Measurements from ENCODE around the gene STARD7.
"Not testable (repeated sequence)": the region's sequence is repeated elsewhere in the genome, so short reads cannot be mapped to it uniquely, and the experiment has no call there.

STARD7 gene, protein sequence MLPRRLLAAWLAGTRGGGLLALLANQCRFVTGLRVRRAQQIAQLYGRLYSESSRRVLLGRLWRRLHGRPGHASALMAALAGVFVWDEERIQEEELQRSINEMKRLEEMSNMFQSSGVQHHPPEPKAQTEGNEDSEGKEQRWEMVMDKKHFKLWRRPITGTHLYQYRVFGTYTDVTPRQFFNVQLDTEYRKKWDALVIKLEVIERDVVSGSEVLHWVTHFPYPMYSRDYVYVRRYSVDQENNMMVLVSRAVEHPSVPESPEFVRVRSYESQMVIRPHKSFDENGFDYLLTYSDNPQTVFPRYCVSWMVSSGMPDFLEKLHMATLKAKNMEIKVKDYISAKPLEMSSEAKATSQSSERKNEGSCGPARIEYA

DNA sequence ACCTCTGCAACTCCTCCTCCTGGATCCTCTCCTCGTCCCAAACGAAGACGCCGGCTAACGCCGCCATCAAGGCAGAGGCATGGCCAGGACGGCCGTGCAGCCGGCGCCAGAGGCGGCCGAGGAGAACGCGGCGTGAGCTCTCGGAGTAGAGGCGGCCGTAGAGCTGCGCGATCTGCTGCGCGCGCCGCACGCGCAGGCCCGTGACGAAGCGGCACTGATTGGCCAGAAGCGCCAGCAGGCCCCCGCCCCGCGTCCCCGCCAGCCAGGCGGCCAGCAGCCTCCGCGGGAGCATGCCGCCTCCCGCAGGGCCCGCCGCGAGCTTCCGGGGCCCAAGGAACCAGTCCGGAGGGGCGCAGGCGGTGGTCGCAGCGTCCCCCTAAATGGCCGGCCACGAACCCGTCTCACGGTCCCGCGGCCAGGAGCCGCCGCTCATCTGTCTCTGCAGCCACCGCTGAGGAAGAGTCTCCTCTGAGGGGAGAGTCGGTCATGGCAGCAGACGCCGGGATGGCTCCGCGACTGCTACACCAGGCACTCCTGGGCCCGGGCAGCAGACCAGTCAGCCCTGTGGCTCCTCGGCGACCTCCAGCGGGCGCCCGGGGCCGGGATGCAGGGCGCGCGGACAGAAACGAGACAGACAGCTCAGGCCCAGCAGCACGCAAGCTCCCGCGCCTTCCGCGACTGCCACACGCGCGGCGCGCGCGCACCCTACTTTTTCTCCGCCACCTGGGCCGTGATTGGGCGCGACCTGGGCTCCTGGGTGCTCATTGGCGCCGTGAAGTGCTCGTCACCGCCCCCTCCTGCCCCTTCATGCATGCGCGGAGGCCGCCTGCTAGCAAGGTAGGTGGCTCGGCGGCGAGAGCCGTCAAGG, at the start of gene STARD7:
STARD7 (minus strand) TSS at position 685 of the 868 bp plus-strand sequence; CDS start at position 292, 393 bp downstream.
- DNase-seq (ENCODE audit: low spot score): peak; percentile 95

DNA sequence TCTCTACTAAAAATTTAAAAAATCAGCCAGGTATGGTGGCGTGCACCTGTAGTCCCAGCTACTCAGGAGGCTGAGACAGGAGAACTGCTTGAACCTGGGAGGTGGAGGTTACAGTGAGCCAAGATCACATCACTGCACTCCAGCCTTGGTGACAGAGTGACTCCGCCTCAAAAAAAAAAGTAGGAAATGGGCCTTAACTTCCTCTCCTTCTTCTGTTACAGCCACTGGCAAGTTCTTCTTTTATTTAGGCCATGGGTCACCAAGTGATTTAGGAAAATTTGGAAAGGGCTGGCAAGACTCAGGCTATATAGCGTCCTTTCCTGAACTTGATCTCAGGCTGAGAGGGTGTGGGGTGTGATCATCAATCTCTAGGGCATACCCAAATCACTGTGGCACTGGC, 49.1 kb upstream of the STARD7 start:
- DNase-seq (ENCODE audit: low spot score): not testable (repeated sequence)

DNA sequence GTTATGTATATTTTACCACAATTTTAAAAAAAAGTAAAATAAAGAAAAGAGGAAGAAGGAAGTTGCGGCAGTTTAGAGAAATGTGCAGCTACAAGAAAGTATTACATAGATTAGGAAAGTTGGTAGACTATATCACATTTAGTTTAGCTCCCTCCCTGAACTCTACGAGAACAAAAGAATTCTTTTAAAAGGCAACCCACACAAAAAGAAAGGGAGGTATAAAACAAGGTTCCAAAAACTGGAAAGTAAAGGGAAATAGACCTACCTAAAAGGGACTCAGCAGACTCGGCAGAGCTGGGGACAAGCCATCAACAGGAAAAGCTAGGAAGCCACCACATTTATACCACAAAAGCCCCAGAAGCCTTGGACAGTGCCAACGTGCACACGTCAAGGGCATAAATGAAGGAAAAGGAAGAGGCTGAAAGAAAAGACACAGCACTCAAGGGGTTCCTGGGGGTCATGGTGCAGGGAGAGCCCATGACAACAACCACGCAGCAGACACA, 48.0 kb upstream of the STARD7 start:
- no peak for DNase-seq (ENCODE audit: low spot score)

DNA sequence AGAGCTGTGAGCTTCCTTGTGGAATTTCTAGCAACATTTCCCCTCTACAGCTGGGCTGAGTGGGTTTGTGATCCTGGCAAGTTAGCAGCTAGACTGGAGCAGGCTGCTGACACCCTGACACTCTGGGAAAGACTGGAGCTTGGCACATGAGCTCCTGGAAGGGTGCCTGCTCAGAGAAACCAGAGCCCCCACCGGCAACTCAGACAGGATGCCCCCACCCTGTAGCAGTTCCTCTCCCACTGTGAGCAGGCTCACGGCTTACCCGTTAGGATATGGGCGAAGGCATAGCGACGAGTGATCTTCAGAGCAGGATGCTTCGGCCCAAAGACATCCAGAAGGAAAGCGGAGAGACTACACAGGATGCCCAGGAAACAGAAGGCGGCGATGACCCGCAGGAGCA, 45.9 kb upstream of the STARD7 start:
- no peak for DNase-seq (ENCODE audit: low spot score)

DNA sequence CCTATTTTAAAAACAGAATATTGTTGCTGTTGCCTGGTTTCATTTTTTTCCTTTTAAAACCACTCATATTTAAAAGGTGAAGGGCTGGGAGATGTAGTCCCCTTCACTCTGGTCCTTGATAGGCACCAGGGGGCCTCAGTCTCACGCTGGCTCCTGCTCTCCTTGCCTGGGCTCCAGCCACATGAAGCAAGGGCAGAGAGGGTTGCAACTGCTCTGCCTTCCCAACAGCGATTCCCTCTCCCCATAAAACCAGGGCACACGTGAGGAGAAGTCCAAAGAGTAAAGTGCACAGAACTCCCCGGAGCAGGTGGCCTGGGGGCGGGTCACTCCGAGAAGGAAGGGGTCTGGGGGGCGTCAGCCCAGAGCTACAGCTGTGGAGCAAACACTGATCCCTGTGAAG, 44.4 kb upstream of the STARD7 start:
- no peak for DNase-seq (ENCODE audit: low spot score)

DNA sequence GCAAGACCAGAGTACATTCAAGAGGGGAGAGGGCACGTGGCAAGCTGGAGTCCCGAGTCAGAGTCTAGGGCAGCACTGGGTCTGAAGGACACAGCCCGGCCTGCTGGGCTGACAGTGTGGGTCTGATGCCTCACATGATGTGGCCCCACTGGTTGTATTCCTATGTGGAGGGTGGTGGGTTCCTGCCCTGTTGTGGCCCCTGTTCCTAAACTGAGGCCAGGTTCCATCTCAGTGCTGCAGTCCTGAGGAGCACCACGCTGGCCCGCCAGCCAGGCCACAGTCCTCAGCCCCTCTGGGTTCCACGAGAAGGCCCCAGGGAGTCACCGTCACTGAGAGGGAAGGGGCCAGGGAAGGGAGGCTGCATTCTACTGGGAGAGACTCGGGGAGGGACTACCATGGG, 43.9 kb upstream of the STARD7 start:
- no peak for DNase-seq (ENCODE audit: low spot score)

DNA sequence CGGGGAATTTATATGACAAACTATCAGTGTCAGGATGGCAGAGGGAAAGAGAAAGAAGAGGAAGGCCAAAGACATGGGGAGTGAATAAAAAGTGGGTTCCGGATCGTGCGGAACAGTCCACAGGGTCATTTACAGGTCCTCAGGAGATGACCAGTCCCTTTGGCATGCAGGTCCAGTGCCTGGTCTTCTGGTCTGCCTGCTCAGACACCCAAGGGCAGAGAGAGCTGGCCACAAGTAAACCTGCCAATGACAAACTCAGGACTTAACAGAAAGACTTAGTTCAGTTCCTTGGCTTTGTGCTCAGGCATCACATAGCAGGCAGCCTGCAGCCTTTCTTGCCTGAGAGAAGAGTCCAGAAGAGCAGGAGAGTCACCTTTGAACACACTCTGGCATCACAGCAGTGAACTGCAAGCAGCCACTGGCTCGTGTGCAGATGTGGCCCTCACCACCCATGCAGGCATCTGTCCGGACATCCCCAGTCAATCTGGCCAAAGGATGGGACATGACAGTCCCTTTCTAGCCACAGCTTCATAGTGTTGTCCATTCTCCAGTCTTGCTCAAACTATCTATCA, 43.2 kb upstream of the STARD7 start:
- DNase-seq (ENCODE audit: low spot score): no peak

DNA sequence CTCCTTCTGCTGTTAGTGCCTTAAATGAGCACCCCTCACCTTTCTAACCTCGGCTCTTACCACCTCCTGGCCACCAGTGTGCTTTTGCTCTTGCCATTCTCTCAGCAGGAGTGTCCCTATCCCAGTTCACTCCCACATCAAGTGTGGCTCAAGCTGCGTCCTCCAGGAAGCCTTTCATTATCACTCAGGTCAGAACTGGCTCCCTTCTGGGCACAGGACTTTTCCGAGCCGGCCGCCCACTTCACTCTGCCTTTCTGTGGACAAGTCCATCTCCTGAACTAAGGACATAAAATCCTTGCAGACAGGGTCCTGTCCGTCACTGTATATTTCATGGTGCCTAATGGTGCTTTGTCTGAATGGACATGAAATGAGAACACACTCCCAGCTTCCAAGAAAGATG, 41.6 kb upstream of the STARD7 start:
- no peak for DNase-seq (ENCODE audit: low spot score)

DNA sequence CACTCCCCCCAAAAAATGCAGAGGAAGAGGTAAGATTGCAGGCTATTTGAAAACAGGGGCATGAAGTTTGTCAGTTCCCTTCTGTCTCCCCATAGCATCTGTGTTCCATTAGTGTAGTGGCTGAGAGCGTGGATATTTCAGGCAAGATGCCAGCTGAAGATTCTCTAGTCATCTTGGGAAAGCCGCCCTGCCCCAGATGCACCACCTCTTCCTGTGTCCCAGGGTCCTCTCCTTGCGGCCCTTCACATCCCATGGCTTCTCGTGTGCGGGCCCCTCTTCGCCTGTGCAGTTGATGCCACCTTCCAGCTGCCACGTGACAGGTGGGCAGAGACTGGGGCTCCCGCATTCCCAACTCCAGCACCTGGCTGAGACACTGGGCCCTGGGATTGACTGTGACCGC, 41.0 kb upstream of the STARD7 start:
- DNase-seq (ENCODE audit: low spot score): no peak

DNA sequence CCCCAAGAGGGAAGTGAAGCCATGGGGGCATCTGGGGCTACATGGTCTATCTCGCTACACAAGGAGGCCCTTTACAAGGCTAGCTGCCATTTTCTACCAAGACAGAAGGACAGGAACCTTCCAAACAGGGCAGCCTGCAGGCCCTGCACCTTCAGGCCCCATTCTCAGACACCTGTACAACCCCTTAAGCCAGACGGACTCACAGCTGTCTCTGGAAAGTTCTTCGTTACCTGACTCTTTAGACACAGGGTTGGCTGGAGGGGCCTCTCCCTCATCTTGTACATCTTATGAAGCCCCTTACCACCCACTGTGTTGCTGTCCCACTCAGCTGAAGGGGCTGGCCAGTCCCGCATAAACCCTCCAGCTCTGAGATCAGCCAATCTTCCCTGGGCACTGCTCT, 40.0 kb upstream of the STARD7 start:
- no peak for DNase-seq (ENCODE audit: low spot score)

DNA sequence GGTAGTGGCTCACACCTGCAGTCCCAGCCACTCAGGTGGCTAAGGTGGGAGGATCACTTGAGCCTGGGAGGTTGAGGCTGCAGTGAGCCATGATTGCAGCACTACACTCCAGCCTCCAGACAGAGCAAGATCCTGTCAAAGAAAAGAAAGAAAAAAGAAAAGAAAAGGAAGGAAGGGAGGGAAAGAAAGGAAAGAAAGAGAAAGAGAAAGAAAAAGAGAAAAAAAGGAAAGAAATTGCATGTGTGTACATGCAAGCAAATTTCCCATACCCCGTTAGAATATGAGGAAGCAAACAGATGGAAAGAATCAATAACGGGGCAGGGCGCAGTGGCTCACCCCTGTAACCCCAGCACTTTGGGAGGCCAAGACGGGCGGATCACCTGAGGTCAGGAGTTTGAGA, 39.3 kb upstream of the STARD7 start:
- no peak for DNase-seq (ENCODE audit: low spot score)

DNA sequence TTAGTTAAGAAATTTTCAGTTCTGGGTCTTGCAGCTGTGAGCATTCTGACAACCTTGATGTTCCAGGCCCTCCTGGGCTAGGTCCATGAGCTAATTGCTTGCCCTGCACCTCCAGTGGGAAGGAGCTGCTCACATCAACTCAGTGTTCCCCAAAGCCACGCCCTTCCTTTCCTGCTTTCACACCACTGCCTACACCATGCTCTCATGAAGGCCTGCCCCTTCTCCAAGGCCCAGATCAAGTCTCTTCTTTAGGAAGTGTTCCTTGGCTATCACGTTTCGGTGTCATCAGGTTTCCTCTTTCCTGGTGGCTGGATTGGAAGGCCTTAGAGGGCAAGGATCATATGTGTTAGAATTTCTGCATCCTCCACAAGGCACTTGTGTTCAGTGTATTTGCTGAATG, 38.4 kb upstream of the STARD7 start:
- no peak for DNase-seq (ENCODE audit: low spot score)

DNA sequence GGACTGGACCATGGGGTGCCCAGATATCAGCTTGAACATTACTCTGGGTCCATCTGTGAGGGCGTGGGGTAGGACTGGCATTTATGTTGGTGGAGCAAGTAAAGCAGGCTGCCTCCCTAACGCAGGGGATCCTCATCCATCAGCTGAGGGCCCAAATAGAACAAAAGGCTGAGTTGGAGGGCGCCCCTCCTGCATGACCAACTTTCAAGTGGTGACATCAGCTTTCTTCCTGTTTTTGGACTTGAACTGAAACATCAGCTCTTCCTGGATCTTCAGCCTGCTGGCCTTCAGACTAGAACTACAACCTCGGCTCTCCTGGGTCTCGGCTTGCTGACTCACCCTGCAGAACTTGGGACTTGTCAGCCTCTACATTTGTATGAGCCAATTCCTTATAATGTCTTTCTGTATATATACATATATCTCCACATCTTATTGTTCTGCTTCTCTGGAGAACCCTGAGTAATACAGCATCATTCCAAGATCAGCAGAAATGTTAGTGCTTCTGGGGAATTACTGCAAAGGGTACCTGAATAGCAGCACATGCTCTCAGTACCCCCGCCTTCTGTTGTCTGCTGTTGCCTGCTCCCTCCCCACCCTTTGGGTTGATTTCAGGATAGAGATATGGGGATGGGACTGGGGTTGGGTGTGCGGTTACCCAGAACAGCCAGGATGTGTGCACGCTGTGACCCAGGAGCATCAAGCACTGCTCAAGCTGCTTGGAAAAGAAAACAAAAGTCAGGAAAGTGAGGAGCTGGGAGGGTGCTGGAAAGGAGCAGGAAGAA, 37.2 kb upstream of the STARD7 start:
- no peak for DNase-seq (ENCODE audit: low spot score)

DNA sequence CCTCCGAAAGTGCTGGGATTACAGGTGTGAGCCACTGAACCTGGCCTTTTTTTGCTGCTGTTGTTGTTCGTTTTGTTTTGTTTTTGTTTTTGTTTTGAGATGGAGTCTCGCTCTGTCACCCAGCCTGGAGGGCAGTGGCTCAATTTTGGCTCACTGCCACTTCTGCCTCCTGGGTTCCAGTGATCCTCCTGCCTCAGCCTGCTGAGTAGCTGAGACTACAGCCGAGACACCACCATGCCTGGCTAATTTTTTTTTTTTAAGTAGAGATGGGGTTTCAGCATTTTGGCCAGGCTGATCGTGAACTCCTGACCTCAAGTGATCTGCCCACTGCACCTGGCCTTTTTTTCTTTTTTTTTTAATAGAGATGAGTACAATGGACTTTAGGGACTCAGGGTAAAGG, 35.2 kb upstream of the STARD7 start:
- no peak for DNase-seq (ENCODE audit: low spot score)

DNA sequence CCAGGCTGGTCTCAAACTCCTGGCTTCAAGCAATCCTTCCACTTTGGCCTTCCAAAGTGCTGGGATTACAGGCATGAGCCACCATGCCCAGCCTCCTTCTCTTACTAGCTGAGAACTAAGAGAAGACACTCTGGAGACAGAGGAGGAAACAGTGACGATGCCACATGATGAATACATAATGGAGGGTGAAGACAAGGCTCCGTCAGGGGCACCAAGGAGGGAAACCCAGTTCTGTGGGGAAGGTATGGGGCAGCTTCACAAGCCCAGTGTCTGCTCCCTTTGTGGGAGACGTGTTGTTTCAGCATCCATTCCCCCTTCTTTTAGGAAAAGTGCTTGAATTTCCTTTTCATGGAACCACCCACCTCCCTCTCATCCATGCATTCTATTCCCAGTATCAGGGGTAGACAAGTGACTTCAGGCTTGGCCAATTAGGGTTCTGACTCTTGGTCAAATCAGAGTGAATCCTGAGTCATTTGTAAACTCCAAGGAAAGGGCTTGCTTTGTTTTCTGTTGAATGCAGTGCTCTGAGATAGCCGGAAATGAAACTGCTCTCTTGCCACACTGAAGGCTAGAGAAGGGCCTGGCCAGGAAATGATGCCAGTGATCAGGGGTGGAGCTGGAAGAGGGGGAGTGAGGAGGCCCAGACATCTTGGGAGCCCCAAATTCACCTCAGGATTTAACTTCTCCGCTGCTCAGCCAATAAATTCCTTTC, 33.4 kb upstream of the STARD7 start:
- no peak for DNase-seq (ENCODE audit: low spot score)

DNA sequence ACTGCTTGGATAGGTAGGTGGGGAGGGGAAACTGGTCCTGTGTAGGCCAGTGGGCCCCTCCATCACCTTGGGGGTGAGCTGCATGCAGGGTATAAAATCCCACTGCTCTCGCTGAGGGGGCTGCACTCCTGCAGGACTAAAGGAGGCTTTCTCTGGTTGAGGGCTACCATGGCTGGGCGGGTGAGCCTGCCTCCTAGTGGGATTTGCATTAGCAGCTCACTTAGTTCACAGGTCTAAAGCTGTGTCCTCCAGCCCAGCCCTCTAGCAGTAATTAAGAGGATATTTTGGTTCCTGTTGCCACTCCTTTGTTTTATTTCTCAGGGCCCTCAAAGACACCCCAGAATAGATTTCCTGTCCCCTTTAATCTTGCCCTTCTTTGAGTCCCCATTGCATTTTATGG, 32.6 kb upstream of the STARD7 start:
- no peak for DNase-seq (ENCODE audit: low spot score)

DNA sequence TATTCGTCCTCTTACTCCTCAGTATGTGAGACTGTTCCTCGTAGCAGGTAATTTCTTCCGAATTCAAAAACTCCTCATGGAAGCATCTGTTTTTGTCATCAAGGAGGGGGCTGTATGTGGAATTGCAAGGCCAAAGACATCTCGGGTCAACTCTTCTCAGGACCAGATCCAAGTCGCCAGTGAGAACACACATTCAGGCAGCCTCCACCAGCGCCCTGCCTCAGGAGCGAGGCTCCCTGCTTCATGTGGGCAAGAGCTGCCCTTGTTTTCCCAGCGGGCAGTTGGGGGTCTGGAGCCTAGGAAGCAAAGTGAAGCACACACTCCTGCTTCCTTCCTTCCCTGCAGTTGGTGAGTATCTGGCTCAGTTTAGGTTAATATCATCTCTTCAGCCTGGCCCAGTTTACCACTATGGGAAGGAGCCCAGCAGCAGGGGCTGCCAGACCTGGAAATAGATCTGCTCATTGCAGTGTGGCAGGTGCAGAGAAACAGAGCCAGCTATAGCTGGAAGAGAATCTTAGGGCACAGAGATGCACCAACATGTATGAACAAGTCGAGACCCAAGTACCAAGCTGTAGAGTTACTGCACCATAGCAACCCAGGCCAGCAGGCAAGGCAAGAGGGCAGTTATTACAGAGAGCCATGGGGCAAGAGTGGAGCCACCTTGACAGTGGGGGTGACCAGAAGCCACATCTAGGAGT, 31.9 kb upstream of the STARD7 start:
- DNase-seq (ENCODE audit: low spot score): no peak

DNA sequence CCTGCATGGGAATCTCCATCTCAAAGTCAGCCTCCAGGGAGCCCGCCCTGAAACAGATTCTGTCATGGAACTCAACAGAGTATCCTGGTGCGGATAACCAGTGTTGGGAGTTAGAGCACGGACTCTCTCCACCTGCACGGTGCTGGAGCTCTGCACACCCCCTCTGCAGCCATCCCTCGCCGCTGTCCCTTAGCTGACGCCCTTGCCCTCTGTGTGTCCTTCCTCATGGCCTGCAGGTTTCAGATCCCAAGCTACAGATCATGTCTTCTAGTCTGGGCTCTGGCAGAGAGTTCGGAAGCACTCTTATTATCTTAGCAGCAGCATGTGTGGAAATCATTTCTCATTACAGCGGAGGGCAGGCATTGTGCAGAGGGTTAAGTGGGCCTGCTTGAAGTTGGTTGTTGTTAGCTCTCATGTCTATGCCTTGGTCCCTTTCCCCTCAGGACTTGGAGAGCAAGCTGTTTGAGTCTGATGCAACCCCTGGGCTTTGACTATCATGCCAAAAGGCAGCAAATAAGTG, 31.2 kb upstream of the STARD7 start:
- DNase-seq (ENCODE audit: low spot score): no peak

DNA sequence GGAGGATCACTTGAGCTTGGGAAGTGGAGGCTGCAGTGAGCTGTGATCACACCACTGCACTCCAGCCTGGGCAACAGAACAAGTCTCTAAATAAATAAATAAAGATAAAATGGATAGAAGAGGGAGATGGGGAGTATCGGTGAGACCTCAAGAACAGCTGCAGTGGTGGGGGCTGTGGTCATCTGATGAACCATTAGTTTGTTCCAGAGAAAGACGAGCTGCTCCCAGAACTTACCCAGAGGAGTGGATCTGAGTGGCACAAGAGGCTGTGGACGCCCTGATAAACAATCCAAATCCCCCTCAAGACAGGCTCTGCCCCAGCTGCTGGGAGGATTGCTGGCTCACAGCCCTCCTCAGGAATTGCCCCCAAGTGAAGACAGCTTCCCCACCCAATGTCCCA, 30.5 kb upstream of the STARD7 start:
- DNase-seq (ENCODE audit: low spot score): no peak

DNA sequence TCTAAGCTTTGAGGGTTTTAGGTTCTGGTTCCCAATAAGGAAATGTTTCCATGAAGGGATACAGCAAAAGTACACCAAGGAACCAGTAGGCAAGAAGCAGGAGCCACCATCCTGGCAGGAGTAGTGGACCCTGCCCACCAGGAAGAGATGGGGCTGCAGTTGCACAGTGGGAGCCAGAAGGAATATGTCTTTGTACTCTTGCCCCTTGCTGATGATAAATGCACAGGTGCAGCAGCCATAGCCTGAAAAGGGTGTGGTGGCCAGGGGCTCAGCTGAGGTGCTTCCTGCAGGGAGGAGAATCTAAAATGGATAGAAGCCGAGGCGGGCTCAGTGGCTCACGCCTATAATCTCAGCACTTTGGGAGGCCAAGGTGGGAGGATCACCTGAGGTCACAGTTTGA, 29.6 kb upstream of the STARD7 start:
- DNase-seq (ENCODE audit: low spot score): no peak

DNA sequence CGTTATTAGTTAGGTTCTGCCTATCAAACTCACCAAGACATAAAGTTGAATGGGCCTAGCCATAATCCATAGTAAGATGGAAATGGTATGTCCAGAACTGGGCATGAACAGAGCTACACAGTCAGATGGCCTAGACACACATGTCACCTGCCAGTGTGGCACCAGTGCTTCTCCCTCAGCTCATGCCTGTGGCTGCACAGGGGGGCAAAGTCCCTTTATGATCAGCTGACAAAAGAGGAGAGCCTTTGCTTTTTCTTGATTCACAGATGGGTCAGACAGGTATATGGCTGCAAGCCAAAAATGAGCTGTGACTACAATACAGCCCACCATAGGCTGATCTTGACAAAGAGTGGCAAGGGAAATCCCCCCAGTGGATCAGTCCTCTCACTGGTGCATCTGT, 28.3 kb upstream of the STARD7 start:
- DNase-seq (ENCODE audit: low spot score): no peak

All from hematopoietic multipotent progenitor cell treated with erythropoietin and hydrocortisone succinate and interleukin-3 and kit ligand, for 15 days (in vitro differentiated cells).